HT-29 (cell line): ENCODE measurements around the gene CDK5. TPM values are rescaled to one million over a fixed set of nuclear protein-coding genes. Genes with fewer than 3 reads are reported as not detected.
A peak's percentile ranks its signal among the peaks of the same experiment; 100 is the strongest.
"Not testable (repeated sequence)": the region's sequence is repeated elsewhere in the genome, so short reads cannot be mapped to it uniquely, and the experiment has no call there.

Source experiments
- DNase-seq: peaks from one replicate; pipeline ENCODE4 v3.0.0-alpha.2; 2015; ENCODE audit warnings: low spot score
- total RNA-seq: library from RNA; depleted of rRNA; stranded (reverse); fragments of >200 nt; shearing (Covaris generic); gene quantifications from 2 replicates; pipeline ENCODE4 v1.2.3, GENCODE V29; 2014

CDK5 gene
- total RNA-seq, 1 experiment from 2014 or later, result 62.6 TPM

GRCh38 chr7:151017370-151017952, 40.2 kb downstream of the CDK5 start:
- DNase-seq, result peak; percentile 48

- DNase-seq, result no peak
These were observed 40.8 kb downstream of the CDK5 start for GRCh38 chr7:151016942-151017341.

GRCh38 chr7:151016505-151016904, 41.2 kb downstream of the CDK5 start:
- DNase-seq, result no peak

- peak; percentile 2 for DNase-seq
These were observed 41.7 kb downstream of the CDK5 start for GRCh38 chr7:151015967-151016366.

- no peak for DNase-seq
These were observed 42.7 kb downstream of the CDK5 start for GRCh38 chr7:151014950-151015349.

- no peak for DNase-seq
These were observed 43.8 kb downstream of the CDK5 start for GRCh38 chr7:151013733-151014497.

GRCh38 chr7:151013356-151013732, 44.4 kb downstream of the CDK5 start:
- no peak for DNase-seq

GRCh38 chr7:151012911-151013347, 44.8 kb downstream of the CDK5 start:
- DNase-seq, result peak; percentile 42

- peak; percentile 80 for DNase-seq
These were observed 45.5 kb downstream of the CDK5 start for GRCh38 chr7:151012031-151012692.

- DNase-seq, result not testable (repeated sequence)
These were observed 46.1 kb downstream of the CDK5 start for GRCh38 chr7:151011616-151012015.

GRCh38 chr7:151011097-151011409, 46.6 kb downstream of the CDK5 start:
- no peak for DNase-seq

- peak; percentile 36 for DNase-seq
These were observed 47.2 kb downstream of the CDK5 start for GRCh38 chr7:151010307-151011096.

- no peak for DNase-seq
These were observed 47.7 kb downstream of the CDK5 start for GRCh38 chr7:151010037-151010306.

- DNase-seq, result peak; percentile 2
These were observed 48.2 kb downstream of the CDK5 start for GRCh38 chr7:151009327-151010036.

- DNase-seq, result peak; percentile 93
These were observed 49.0 kb downstream of the CDK5 start for GRCh38 chr7:151008511-151009323.

GRCh38 chr7:151008143-151008510, 49.6 kb downstream of the CDK5 start:
- no peak for DNase-seq

GRCh38 chr7:151007469-151007898, 50.2 kb downstream of the CDK5 start:
- no peak for DNase-seq

GRCh38 chr7:151006590-151007300, 51.0 kb downstream of the CDK5 start:
- DNase-seq, result no peak

- no peak for DNase-seq
These were observed 52.1 kb downstream of the CDK5 start for GRCh38 chr7:151005566-151005965.
